ENCODE measurements around the gene PLCL2. TPM values are rescaled to one million over a fixed set of nuclear protein-coding genes. Genes with fewer than 3 reads are reported as not detected.

The PLCL2 gene
- total and polyA plus RNA-seq, 2 experiments from 2014 or later, result 1.6 to 9.7 TPM

- TF ChIP-seq ZNF462 (CRISPR knock-in tag; IDR thresholded peaks at IDR 0.05), result no peak
Observed at GRCh38 chr3:17133632-17134545, 249.1 kb downstream of the PLCL2 start (continued).

- no peak overlapping the region for H2AFZ ChIP-seq
- Mint-ChIP-seq H3K4me3 (no peak overlapping the region), H3K4me1 (peaks cover 6% of the 10 kb centered on the region), H3K27me3 (ENCODE audit: insufficient read depth, low read depth, poor library complexity) (peaks cover 4% of the 10 kb centered on the region), H3K27ac (no peak overlapping the region), H3K36me3 (ENCODE audit: low read depth) (no peaks in the 10 kb centered on the region), H3K9me3 (peaks cover 4% of the 10 kb centered on the region; the same call in 2 of the 3 replicates)
- no peaks in the 10 kb centered on the region for H3K4me1 ChIP-seq (ENCODE audit: insufficient read depth)
- no peak overlapping the region for H3K4me3 ChIP-seq
- H3K79me2 ChIP-seq (replicated peaks; ENCODE audit: insufficient read depth), result no peaks in the 10 kb centered on the region
- H3F3A ChIP-seq (replicated peaks; ENCODE audit: low read depth), result no peaks in the 10 kb centered on the region
- no peaks in the 10 kb centered on the region for H3K27me3 ChIP-seq (ENCODE audit: insufficient read depth)
- DNase-seq (ENCODE audit: low spot score), result no peak
- no peaks in the 10 kb centered on the region for H3K36me3 ChIP-seq (ENCODE audit: insufficient read depth)
- peaks cover 9% of the 10 kb centered on the region for H3K9me2 ChIP-seq (ENCODE audit: insufficient read depth)
- no peaks in the 10 kb centered on the region for H4K20me1 ChIP-seq (replicated peaks; ENCODE audit: insufficient read depth)
- no peak for ATAC-seq
- H3K4me2 ChIP-seq, result no peak overlapping the region
- no peak overlapping the region for H3K27ac ChIP-seq (ENCODE audit: low read depth)
- TF ChIP-seq CTCF (conservative IDR thresholded peaks at IDR 0.05; ENCODE audit: low read depth in 2 of 2) (no peak), EZH2 (IDR thresholded peaks at IDR 0.05; ENCODE audit: low read depth, unreplicated experiment) (no peak), JUNB (IDR thresholded peaks at IDR 0.05; ENCODE audit: unreplicated experiment) (no peak), ZNF462 (CRISPR knock-in tag; IDR thresholded peaks at IDR 0.05) (no peak)
Observed at GRCh38 chr3:17135696-17136095, 250.9 kb downstream of the PLCL2 start.

All from GM23338 (cell line).